T-cell (primary cell): ENCODE results near the gene KRTAP10-9. TPM values are rescaled to one million over a fixed set of nuclear protein-coding genes. Genes with fewer than 3 reads are reported as not detected.

Experiments
- ATAC-seq, 4 experiments: fragments of 200-7000 bp in 3 of 4; fragments of 150-1000 bp in 1 of 4; cut with Tn5 transposase; replicated peaks in 1 of 4; 1 replicate in 3 of 4; 2 replicates in 1 of 4; pipeline ENCODE4 v1.10.0; 2021; ENCODE audit warnings: moderate library complexity in 3 of 4, mild to moderate bottlenecking in 2 of 4, moderate number of reproducible peaks in 1 of 4
- CTCF ChIA-PET, 2 donors: fragments of 300-600 bp; sonication (Branson Sonifier 250); formaldehyde crosslinking; loops; one replicate each; lab custom pipeline; 2022; ENCODE audit warnings: antibody characterized with exemption in 2 of 2; lab: Charles Lee
- POLR2A ChIA-PET, 2 donors: fragments of 300-600 bp; sonication (Branson Sonifier 250); formaldehyde crosslinking; loops; one replicate each; lab custom pipeline; 2022; ENCODE audit warnings: antibody characterized with exemption in 2 of 2; lab: Charles Lee
- DNase-seq, 35 experiments: peaks; one replicate each; pipeline versions ENCODE4 v3.0.0 to v3.0.0-alpha.2; 2013 to 2023
- H3K27ac ChIP-seq: one replicate; pipeline ENCODE4 v1.5.1; 2013; ENCODE audit warnings: low read length
- H3K27me3 ChIP-seq, 2 experiments: replicated peaks in 1 of 2; 1 replicate in 1 of 2; 2 replicates in 1 of 2; pipeline versions ENCODE4 v1.6.1 to v1.7.0; 2013; ENCODE audit warnings: low read length in 1 of 2, mixed read lengths in 1 of 2; ENCODE audit not compliant: control insufficient read depth in 2 of 2, insufficient read depth in 2 of 2; ENCODE audit errors: extremely low read depth in 1 of 2
- H3K36me3 ChIP-seq, 2 donors: 1 replicate in 1 of 2; 2 replicates in 1 of 2; pipeline versions ENCODE4 v1.6.1 to v1.7.0; 2013; ENCODE audit warnings: low read length in 1 of 2; ENCODE audit not compliant: control insufficient read depth in 2 of 2, insufficient read depth in 1 of 2; ENCODE audit errors: extremely low read depth in 1 of 2
- H3K4me1 ChIP-seq, 2 experiments: 1 replicate in 1 of 2; 2 replicates in 1 of 2; pipeline versions ENCODE4 v1.6.1 to v1.7.0; 2013; ENCODE audit warnings: low read length in 2 of 2, mixed read lengths in 1 of 2; ENCODE audit not compliant: insufficient read depth in 2 of 2, control insufficient read depth in 1 of 2; ENCODE audit errors: extremely low read depth in 1 of 2
- H3K4me3 ChIP-seq, 2 donors: 1 replicate in 1 of 2; 2 replicates in 1 of 2; pipeline versions ENCODE4 v1.5.1 to v1.7.0; 2013; ENCODE audit warnings: mild to moderate bottlenecking in 2 of 2, low read length in 1 of 2, moderate library complexity in 1 of 2; ENCODE audit not compliant: control insufficient read depth in 1 of 2; ENCODE audit errors: extremely low read depth in 1 of 2
- H3K9me3 ChIP-seq: 2 replicates; pipeline ENCODE4 v1.7.0; 2013
- H3K27ac Mint-ChIP-seq, 2 donors: one replicate each; pipeline ENCODE4 v1.8.0; 2020 to 2021; ENCODE audit warnings: mild to moderate bottlenecking in 2 of 2, mixed read lengths in 2 of 2
- H3K27me3 Mint-ChIP-seq, 2 donors: one replicate each; pipeline ENCODE4 v1.8.0; 2021 to 2022; ENCODE audit warnings: mixed read lengths in 2 of 2
- H3K36me3 Mint-ChIP-seq: one replicate; pipeline ENCODE4 v1.8.0; 2021; ENCODE audit warnings: mixed read lengths
- H3K4me1 Mint-ChIP-seq, 3 donors: one replicate each; pipeline ENCODE4 v1.8.0; 2020 to 2022; ENCODE audit warnings: mixed read lengths in 3 of 3, mild to moderate bottlenecking in 1 of 3
- H3K4me3 Mint-ChIP-seq, 3 donors: one replicate each; pipeline ENCODE4 v1.8.0; 2020 to 2022; ENCODE audit warnings: mild to moderate bottlenecking in 3 of 3, mixed read lengths in 3 of 3, moderate library complexity in 3 of 3
- H3K9me3 Mint-ChIP-seq, 3 donors: one replicate each; pipeline ENCODE4 v1.8.0; 2020 to 2022; ENCODE audit warnings: mixed read lengths in 3 of 3
- WGBS: methylation state at CpG from one replicate; pipeline ENCODE4 v1.1.5; 2013; ENCODE audit warnings: missing lambda C conversion rate; ENCODE audit not compliant: insufficient coverage; 5-methylcytosine and 5-hydroxymethylcytosine counted together
- total RNA-seq, 35 experiments: library from RNA in 6 of 35; stranded (reverse) in 6 of 35; fragments of 120-200 nt in 1 of 35; gene quantifications; one replicate each; pipeline versions ENCODE4 v1.2.1 to v1.2.4 and lab custom pipeline; 2013 to 2026

The KRTAP10-9 gene
- total RNA-seq, 5 donors from 2014 or later (not counting 1 experiment from before 2014, with no cell fraction given), result not detected

- peaks cover 18 to 26% of the 10 kb centered on the region in 2 donors for H3K27me3 Mint-ChIP-seq
- no peaks in the 10 kb centered on the region for H3K36me3 Mint-ChIP-seq
- peaks cover 20 to 24% (median 22%) of the 10 kb centered on the region in 3 donors for H3K4me1 Mint-ChIP-seq
- peak overlapping the region in 1 of 3 donors; percentile 15 for H3K4me3 Mint-ChIP-seq
- peaks cover 8 to 29% (median 16%) of the 10 kb centered on the region in 3 donors for H3K9me3 Mint-ChIP-seq
- H3K9me3 ChIP-seq, result no peaks in the 10 kb centered on the region
- no CpG with 5 or more reads among the region's 3 CpGs for WGBS
- H3K27me3 ChIP-seq, result peaks cover 0 to 11% of the 10 kb centered on the region in 2 experiments
- POLR2A ChIA-PET, result no interaction called here
- no peak for DNase-seq
- peaks cover 0 to 4% of the 10 kb centered on the region in 2 experiments for H3K4me1 ChIP-seq
- ATAC-seq, result no peak
- no peak overlapping the region for H3K4me3 ChIP-seq
- H3K27ac Mint-ChIP-seq, result no peak overlapping the region
- CTCF ChIA-PET, result no interaction called here
- no peak overlapping the region for H3K27ac ChIP-seq
- no peaks in the 10 kb centered on the region for H3K36me3 ChIP-seq
Observed at GRCh38 chr21:44581158-44581557, 45.7 kb upstream of the KRTAP10-9 start.

DNA sequence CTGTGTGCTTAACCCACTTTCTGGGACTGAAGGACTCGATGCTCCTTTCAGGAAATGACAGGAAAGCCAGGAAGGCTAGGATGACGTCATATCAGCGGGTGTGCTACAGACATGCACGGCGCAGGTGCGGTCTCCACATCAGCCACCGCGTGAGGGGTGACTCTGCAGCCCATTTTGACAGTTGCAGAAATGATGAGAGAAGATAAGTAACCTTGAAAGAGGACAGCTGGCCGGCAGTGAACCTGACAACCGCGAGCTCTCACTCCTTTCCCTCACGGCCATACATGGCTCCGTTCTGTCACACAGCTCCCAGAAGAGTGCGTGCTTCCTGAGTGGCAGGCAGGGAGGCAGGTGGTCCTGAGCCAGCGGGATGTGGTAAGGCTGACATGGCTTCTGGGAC lies 44.8 kb upstream of the KRTAP10-9 start:
- no peaks in the 10 kb centered on the region for H3K9me3 ChIP-seq
- H3K4me1 ChIP-seq, result peaks cover 0 to 4% of the 10 kb centered on the region in 2 experiments
- Mint-ChIP-seq H3K4me3 (no peak overlapping the region), H3K36me3 (no peaks in the 10 kb centered on the region), H3K27ac (no peak overlapping the region), H3K4me1 (peaks cover 20 to 24% (median 22%) of the 10 kb centered on the region in 3 donors), H3K9me3 (peaks cover 8 to 23% (median 16%) of the 10 kb centered on the region in 3 donors), H3K27me3 (peaks cover 22 to 35% of the 10 kb centered on the region in 2 donors)
- ATAC-seq (no peak), DNase-seq (no peak)
- H3K27me3 ChIP-seq, result peaks cover 0 to 15% of the 10 kb centered on the region in 2 experiments
- ChIA-PET POLR2A (no interaction called here), CTCF (no interaction called here)
- no peak overlapping the region for H3K27ac ChIP-seq
- no peaks in the 10 kb centered on the region for H3K36me3 ChIP-seq
- H3K4me3 ChIP-seq, result no peak overlapping the region
- 73% methylated on average over 10 of the region's 15 CpGs for WGBS

DNA sequence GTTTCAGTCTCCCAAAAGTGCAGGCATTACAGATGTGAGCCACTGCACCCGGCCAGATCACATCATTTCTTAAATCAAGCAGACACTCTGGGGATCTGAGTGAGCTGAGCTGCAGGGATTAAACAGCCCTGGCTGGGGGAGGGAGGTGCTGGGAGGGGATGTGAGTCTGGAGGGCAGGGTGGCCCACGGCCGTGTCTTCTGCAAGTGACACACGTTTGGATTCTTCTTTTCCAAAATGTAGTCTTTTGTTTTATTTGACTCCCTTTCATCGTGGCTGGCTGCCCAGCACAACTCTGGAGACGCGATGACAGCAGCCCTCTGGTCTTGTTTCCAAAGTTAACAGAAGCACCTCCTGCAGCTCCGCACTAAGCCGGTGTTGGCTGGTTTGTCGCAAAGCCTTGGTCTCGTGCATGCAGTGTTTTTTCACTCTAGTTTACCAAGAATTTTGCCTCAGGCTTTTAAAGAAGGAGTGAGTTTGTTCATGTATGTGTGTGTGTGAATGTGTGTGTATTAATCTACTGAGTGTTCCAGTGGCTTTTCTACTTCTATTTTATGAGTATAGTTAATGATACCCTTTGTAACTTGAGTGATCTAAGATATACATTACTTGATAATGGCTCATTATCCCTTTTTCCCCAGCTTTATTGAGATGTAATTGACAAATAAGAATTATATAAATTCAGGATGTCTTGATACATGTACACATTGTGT lies 43.6 kb upstream of the KRTAP10-9 start:
- H3K9me3 ChIP-seq, result no peaks in the 10 kb centered on the region
- DNase-seq (no peak), ATAC-seq (no peak)
- Mint-ChIP-seq H3K27ac (no peak overlapping the region), H3K4me1 (peaks cover 20 to 24% (median 22%) of the 10 kb centered on the region in 3 donors), H3K9me3 (peaks cover 8 to 14% (median 9%) of the 10 kb centered on the region in 3 donors), H3K36me3 (no peaks in the 10 kb centered on the region), H3K27me3 (peaks cover 22 to 41% of the 10 kb centered on the region in 2 donors), H3K4me3 (no peak overlapping the region)
- no peak overlapping the region for H3K4me3 ChIP-seq
- no peak overlapping the region for H3K27ac ChIP-seq
- 60% methylated on average over 6 of the region's 11 CpGs for WGBS
- H3K36me3 ChIP-seq, result no peaks in the 10 kb centered on the region
- POLR2A ChIA-PET, result no interaction called here
- peaks cover 0 to 4% of the 10 kb centered on the region in 2 experiments for H3K4me1 ChIP-seq
- peaks cover 0 to 15% of the 10 kb centered on the region in 2 experiments for H3K27me3 ChIP-seq
- CTCF ChIA-PET, result no interaction called here

- ChIA-PET POLR2A (no interaction called here), CTCF (no interaction called here)
- no peak overlapping the region for H3K27ac Mint-ChIP-seq
- peaks cover 20 to 24% (median 22%) of the 10 kb centered on the region in 3 donors for H3K4me1 Mint-ChIP-seq
- DNase-seq (peak in 9 of 35 experiments; percentile 7 to 24 (median 11)), ATAC-seq (peak; percentile 47 to 81 (median 71))
- Histone ChIP-seq H3K27ac (no peak overlapping the region), H3K27me3 (peaks cover 0 to 11% of the 10 kb centered on the region in 2 experiments), H3K4me3 (no peak overlapping the region), H3K36me3 (no peaks in the 10 kb centered on the region), H3K4me1 (peaks cover 0 to 4% of the 10 kb centered on the region in 2 experiments), H3K9me3 (no peaks in the 10 kb centered on the region)
- no peaks in the 10 kb centered on the region for H3K36me3 Mint-ChIP-seq
- peaks cover 8 to 13% (median 9%) of the 10 kb centered on the region in 3 donors for H3K9me3 Mint-ChIP-seq
- H3K4me3 Mint-ChIP-seq, result no peak overlapping the region
- peaks cover 22 to 41% of the 10 kb centered on the region in 2 donors for H3K27me3 Mint-ChIP-seq
- WGBS, result no CpG with 5 or more reads among the region's 6 CpGs
Observed at GRCh38 chr21:44583800-44584147, 43.1 kb upstream of the KRTAP10-9 start.

- peaks cover 18 to 24% (median 22%) of the 10 kb centered on the region in 3 donors for H3K4me1 Mint-ChIP-seq
- H3K36me3 Mint-ChIP-seq, result no peaks in the 10 kb centered on the region
- Histone ChIP-seq H3K27me3 (peaks cover 0 to 24% of the 10 kb centered on the region in 2 experiments), H3K4me1 (peaks cover 0 to 4% of the 10 kb centered on the region in 2 experiments), H3K36me3 (no peaks in the 10 kb centered on the region), H3K9me3 (no peaks in the 10 kb centered on the region), H3K4me3 (no peak overlapping the region), H3K27ac (no peak overlapping the region)
- ChIA-PET CTCF (no interaction called here), POLR2A (no interaction called here)
- no peak overlapping the region for H3K4me3 Mint-ChIP-seq
- H3K9me3 Mint-ChIP-seq, result peaks cover 4 to 9% (median 8%) of the 10 kb centered on the region in 3 donors
- H3K27me3 Mint-ChIP-seq, result peaks cover 22 to 44% of the 10 kb centered on the region in 2 donors
- ATAC-seq (no peak), DNase-seq (no peak)
- peak overlapping the region in 1 of 2 donors; percentile 6 for H3K27ac Mint-ChIP-seq
- 82% methylated on average over 3 of the region's 3 CpGs for WGBS
Observed at GRCh38 chr21:44585892-44586291, 41.0 kb upstream of the KRTAP10-9 start.

DNA sequence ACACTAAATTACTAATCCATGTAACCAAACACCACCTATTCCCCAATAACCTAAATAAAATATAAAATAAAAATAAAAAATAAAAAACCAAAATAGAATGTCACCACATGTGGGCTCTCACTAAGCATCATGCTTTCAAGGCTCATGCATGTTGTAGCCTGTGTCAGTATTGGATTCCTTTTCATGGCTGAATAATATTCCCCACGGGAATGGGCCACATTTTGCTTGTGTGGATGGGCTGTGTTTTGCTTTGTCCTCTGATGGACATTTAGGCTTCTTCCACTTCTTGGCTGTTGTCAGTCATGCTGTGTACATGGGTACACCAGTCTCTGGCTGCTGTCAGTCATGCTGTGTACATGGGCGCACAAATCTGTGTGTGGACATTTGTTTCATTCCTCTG lies 37.8 kb upstream of the KRTAP10-9 start:
- no peak overlapping the region for H3K27ac Mint-ChIP-seq
- ChIA-PET CTCF (no interaction called here), POLR2A (no interaction called here)
- 100% methylated on average over 1 of the region's 2 CpGs for WGBS
- Histone ChIP-seq H3K4me1 (peaks cover 0 to 2% of the 10 kb centered on the region in 2 experiments), H3K4me3 (no peak overlapping the region), H3K36me3 (no peaks in the 10 kb centered on the region), H3K9me3 (no peaks in the 10 kb centered on the region), H3K27me3 (peaks cover 0 to 34% of the 10 kb centered on the region in 2 experiments), H3K27ac (no peak overlapping the region)
- ATAC-seq (no peak), DNase-seq (no peak)
- H3K36me3 Mint-ChIP-seq, result no peaks in the 10 kb centered on the region
- H3K4me1 Mint-ChIP-seq, result peaks cover 4 to 7% (median 6%) of the 10 kb centered on the region in 3 donors
- no peaks in the 10 kb centered on the region for H3K9me3 Mint-ChIP-seq
- H3K4me3 Mint-ChIP-seq, result no peak overlapping the region
- H3K27me3 Mint-ChIP-seq, result peaks cover 21 to 44% of the 10 kb centered on the region in 2 donors
